HepG2 (cell line): ENCODE results near the gene LHFPL2. TPM values are rescaled to one million over a fixed set of nuclear protein-coding genes. Genes with fewer than 3 reads are reported as not detected.

Experiments
- ATAC-seq: fragments of 200-7000 bp; cut with Tn5 transposase; 3 replicates; pipeline ENCODE4 v1.9.1; 2020; ENCODE audit warnings: mild to moderate bottlenecking, moderate library complexity
- BruUV-seq: library from RNA; stranded (reverse); fragments of 400-500 nt; replicated peaks from 2 replicates; lab custom pipeline; 2021; lab: Mats Ljungman, UMichigan
- CTCF ChIA-PET: fragments of 300-600 bp; formaldehyde crosslinking; extraction: SDS; loops from one replicate; lab custom pipeline; 2021; ENCODE audit warnings: low total read pairs, inconsistent platforms, low intra/inter-chr PET ratio; lab: Yijun Ruan, JAX
- POLR2A ChIA-PET: fragments of 350-600 bp; sonication (Branson Sonifier 250); formaldehyde crosslinking; loops from one replicate; lab custom pipeline; 2020; ENCODE audit warnings: antibody characterized with exemption, inconsistent platforms; lab: Yijun Ruan, JAX
- DNase-seq: peaks from one replicate; pipeline ENCODE4 v3.0.0-alpha.2; 2015; ENCODE audit warnings: low spot score
- FAIRE-seq: peaks from 3 replicates; lab custom pipeline; 2011; peaks lifted over from hg19 to GRCh38; lab: Jason Lieb, UNC
- H2AFZ ChIP-seq: one replicate; pipeline ENCODE4 v1.6.1; 2011; ENCODE audit warnings: low read length, inconsistent platforms
- H3K27ac ChIP-seq: fragments of 300-600 bp; 3 replicates; pipeline ENCODE4 v1.8.0; 2011; ENCODE audit warnings: mixed run types, mild to moderate bottlenecking, mixed read lengths, low read length, inconsistent platforms; ENCODE audit not compliant: insufficient read depth; ENCODE audit errors: extremely low read length
- H3K27me3 ChIP-seq, 2 experiments: fragments of 200-600 bp in 1 of 2; 2 replicates in 1 of 2; 3 replicates in 1 of 2; pipeline versions ENCODE4 v1.6.0 to v1.8.0; 2011; ENCODE audit warnings: low read length in 2 of 2, mild to moderate bottlenecking in 2 of 2, moderate library complexity in 2 of 2, inconsistent platforms in 1 of 2; ENCODE audit not compliant: insufficient read depth in 2 of 2, control insufficient read depth in 1 of 2
- H3K36me3 ChIP-seq, 2 experiments: fragments of 200-600 bp in 1 of 2; replicated peaks in 1 of 2; 2 replicates in 1 of 2; 3 replicates in 1 of 2; pipeline versions ENCODE4 v1.5.1 to v1.8.0; 2011; ENCODE audit warnings: low read length in 2 of 2, inconsistent platforms in 1 of 2; ENCODE audit not compliant: insufficient read depth in 2 of 2, control insufficient read depth in 1 of 2
- H3K4me1 ChIP-seq: 2 replicates; pipeline ENCODE4 v1.5.1; 2012; ENCODE audit warnings: low read length, inconsistent platforms; ENCODE audit not compliant: insufficient read depth
- H3K4me2 ChIP-seq: 2 replicates; pipeline ENCODE4 v1.6.0; 2011; ENCODE audit warnings: low read depth, low read length, inconsistent platforms
- H3K4me3 ChIP-seq, 3 experiments: fragments of 200-600 bp in 1 of 3; sonication (generic), shearing (Covaris generic) in 1 of 3; replicated peaks in 1 of 3; 2 replicates each; pipeline ENCODE4 v1.5.1; 2011 to 2016; ENCODE audit warnings: low read length in 3 of 3, inconsistent platforms in 2 of 3, low read depth in 2 of 3, mild to moderate bottlenecking in 2 of 3, control low read depth in 1 of 3, mixed read lengths in 1 of 3; ENCODE audit not compliant: insufficient read depth in 1 of 3
- H3K79me2 ChIP-seq: one replicate; pipeline ENCODE4 v1.6.1; 2011; ENCODE audit warnings: low read length, inconsistent platforms; ENCODE audit not compliant: insufficient read depth
- H3K9ac ChIP-seq: 2 replicates; pipeline ENCODE4 v1.6.0; 2011; ENCODE audit warnings: mild to moderate bottlenecking, low read depth, low read length, inconsistent platforms; ENCODE audit not compliant: insufficient read depth
- H3K9me3 ChIP-seq: 2 replicates; pipeline ENCODE4 v1.5.1; 2012; ENCODE audit warnings: mild to moderate bottlenecking, low read length
- H4K20me1 ChIP-seq: 2 replicates; pipeline ENCODE4 v1.6.0; 2011; ENCODE audit warnings: inconsistent platforms, mild to moderate bottlenecking, low read length, moderate library complexity; ENCODE audit not compliant: insufficient read depth
- ATF7 ChIP-seq, 2 experiments: fragments of 450-650 bp in 1 of 2; sonication (generic) in 1 of 2; formaldehyde crosslinking in 1 of 2; IDR thresholded peaks; 2 replicates each; pipeline versions ENCODE4 v1.4.0 to v1.6.1; 2016 to 2020; ENCODE audit warnings: antibody characterized with exemption in 1 of 2, mild to moderate bottlenecking in 1 of 2, missing genetic modification reagents in 1 of 2
- FOSL2 ChIP-seq: sonication (generic); formaldehyde crosslinking; IDR thresholded peaks from 2 replicates; pipeline ENCODE4 v1.4.0; 2020; ENCODE audit warnings: missing genetic modification reagents
- NR2F1 ChIP-seq, 2 experiments: fragments of 450-650 bp in 1 of 2; formaldehyde crosslinking in 1 of 2; IDR thresholded peaks; 2 replicates each; pipeline versions ENCODE4 v1.5.0 to v1.6.1; 2016 to 2020; ENCODE audit warnings: mild to moderate bottlenecking in 1 of 2, missing compliant biosample characterization in 1 of 2, missing genetic modification reagents in 1 of 2, moderate library complexity in 1 of 2
- RBM22 ChIP-seq: fragments of 200-400 bp; formaldehyde crosslinking; optimal IDR thresholded peaks from 2 replicates; pipeline ENCODE3; 2017; ENCODE audit warnings: mild to moderate bottlenecking, low read length, moderate library complexity
- ZSCAN25 ChIP-seq: sonication (generic); formaldehyde crosslinking; IDR thresholded peaks from 2 replicates; pipeline ENCODE4 v1.8.0; 2022; ENCODE audit warnings: mild to moderate bottlenecking, missing genetic modification reagents
- WGBS: methylation state at CpG from one replicate; pipeline ENCODE4 v1.1.6; 2017; ENCODE audit warnings: low lambda C conversion rate; 5-methylcytosine and 5-hydroxymethylcytosine counted together
- in situ Hi-C: cut with HindIII; loops from 2 replicates; pipeline ENCODE4 v1.10.0; 2017; ENCODE audit warnings: low pct_unique_long_range_greater_than_20kb; ENCODE audit not compliant: extremely low pct_ligation_motif_present
- intact Hi-C: fragments of 100-400 bp; cut with micrococcal nuclease; formaldehyde crosslinking; loops from one replicate; pipeline ENCODE4 v1.10.0; 2022; ENCODE audit not compliant: unreplicated experiment
- polyA plus RNA-seq, 8 experiments: library from polyadenylated mRNA; depleted of rRNA in 3 of 8; stranded (reverse) in 7 of 8; unstranded in 1 of 8; fragments of >200 nt; fragmentation: Illumina TruSeq in 4 of 8; extraction: Trizol in 4 of 8; gene quantifications; 2 replicates each; pipeline versions ENCODE4 v1.2.1 to v1.2.3, GENCODE V29; 2011 to 2016; ENCODE audit warnings: low read depth in 4 of 8, missing spikeins in 1 of 8, mixed read lengths in 1 of 8; ENCODE audit not compliant: insufficient read depth in 1 of 8
- total RNA-seq, 5 experiments: library from RNA; depleted of rRNA; stranded (reverse); fragments of >200 nt; fragmentation: Illumina TruSeq; extraction: Trizol; gene quantifications; 2 replicates each; pipeline ENCODE4 v1.2.3, GENCODE V29; 2016; ENCODE audit warnings: low read depth in 1 of 5
- TF ChIP-seq, protein P1 (sequence below): sonication (generic); formaldehyde crosslinking; IDR thresholded peaks from 2 replicates; pipeline ENCODE4 v1.5.1; 2020; ENCODE audit warnings: mild to moderate bottlenecking, missing genetic modification reagents, borderline replicate concordance

Gene LHFPL2
- total and polyA plus RNA-seq, 2 of the 13 experiments (the other 11 are each of a cell fraction or from before 2014, with no cell fraction given): 6.0 to 20.0 TPM

DNA sequence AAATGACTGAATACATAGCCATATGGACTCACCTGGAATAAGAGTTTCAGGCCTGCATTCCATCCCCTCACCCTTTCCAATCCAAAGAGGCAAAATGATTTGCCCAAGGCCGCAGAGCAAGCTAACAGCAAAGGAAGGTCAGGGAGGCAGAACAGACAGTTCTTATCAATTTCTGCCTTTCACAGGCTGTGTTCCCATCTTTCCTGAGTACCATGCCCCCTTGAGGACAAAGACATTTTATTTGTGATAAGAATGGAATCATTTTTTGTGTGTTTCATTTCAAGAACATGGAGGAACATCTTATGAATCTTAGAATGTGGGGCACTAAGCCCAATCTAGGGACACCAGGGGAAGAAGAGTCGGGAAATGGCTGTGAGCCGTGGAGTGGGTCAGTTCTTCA, 13.9 kb downstream of the LHFPL2 start (continued):
- TF ChIP-seq ATF7 (IDR thresholded peaks at IDR 0.05): no peak
- TF ChIP-seq ATF7 (CRISPR knock-in tag; IDR thresholded peaks at IDR 0.05): no peak
- TF ChIP-seq FOSL2 (CRISPR knock-in tag): no peak
- TF ChIP-seq, protein P1, sequence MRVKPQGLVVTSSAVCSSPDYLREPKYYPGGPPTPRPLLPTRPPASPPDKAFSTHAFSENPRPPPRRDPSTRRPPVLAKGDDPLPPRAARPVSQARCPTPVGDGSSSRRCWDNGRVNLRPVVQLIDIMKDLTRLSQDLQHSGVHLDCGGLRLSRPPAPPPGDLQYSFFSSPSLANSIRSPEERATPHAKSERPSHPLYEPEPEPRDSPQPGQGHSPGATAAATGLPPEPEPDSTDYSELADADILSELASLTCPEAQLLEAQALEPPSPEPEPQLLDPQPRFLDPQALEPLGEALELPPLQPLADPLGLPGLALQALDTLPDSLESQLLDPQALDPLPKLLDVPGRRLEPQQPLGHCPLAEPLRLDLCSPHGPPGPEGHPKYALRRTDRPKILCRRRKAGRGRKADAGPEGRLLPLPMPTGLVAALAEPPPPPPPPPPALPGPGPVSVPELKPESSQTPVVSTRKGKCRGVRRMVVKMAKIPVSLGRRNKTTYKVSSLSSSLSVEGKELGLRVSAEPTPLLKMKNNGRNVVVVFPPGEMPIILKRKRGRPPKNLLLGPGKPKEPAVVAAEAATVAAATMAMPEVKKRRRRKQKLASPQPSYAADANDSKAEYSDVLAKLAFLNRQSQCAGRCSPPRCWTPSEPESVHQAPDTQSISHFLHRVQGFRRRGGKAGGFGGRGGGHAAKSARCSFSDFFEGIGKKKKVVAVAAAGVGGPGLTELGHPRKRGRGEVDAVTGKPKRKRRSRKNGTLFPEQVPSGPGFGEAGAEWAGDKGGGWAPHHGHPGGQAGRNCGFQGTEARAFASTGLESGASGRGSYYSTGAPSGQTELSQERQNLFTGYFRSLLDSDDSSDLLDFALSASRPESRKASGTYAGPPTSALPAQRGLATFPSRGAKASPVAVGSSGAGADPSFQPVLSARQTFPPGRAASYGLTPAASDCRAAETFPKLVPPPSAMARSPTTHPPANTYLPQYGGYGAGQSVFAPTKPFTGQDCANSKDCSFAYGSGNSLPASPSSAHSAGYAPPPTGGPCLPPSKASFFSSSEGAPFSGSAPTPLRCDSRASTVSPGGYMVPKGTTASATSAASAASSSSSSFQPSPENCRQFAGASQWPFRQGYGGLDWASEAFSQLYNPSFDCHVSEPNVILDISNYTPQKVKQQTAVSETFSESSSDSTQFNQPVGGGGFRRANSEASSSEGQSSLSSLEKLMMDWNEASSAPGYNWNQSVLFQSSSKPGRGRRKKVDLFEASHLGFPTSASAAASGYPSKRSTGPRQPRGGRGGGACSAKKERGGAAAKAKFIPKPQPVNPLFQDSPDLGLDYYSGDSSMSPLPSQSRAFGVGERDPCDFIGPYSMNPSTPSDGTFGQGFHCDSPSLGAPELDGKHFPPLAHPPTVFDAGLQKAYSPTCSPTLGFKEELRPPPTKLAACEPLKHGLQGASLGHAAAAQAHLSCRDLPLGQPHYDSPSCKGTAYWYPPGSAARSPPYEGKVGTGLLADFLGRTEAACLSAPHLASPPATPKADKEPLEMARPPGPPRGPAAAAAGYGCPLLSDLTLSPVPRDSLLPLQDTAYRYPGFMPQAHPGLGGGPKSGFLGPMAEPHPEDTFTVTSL (CRISPR knock-in tag): no peak
- no peak for TF ChIP-seq NR2F1 (CRISPR knock-in tag; IDR thresholded peaks at IDR 0.05)
- TF ChIP-seq, all 625 proteins: peak for 2

DNA sequence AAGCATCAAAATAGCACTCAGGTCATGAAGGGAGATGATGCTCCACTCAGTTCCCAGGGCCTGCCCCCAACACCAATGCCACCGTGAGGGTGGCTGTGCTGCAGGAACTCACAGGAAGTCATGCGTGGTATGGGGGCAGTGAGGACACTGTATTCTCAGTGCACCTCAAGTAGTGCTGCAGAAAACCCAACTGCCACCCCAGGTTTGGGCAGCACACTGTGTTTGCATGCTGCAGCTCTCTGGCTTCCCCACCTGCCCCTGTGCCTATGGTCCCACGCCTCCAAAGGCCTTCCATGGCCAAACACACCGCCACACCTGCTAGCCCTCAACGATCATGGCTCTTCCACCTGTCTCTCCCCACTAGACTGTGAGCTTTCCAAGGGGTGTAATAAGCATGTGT, 14.3 kb downstream of the LHFPL2 start:
- BruUV-seq: no TSS peak
- POLR2A ChIA-PET: no interaction called here
- no peak overlapping the region for H3K27ac ChIP-seq

More for the DNA sequence above, 14.3 kb downstream of the LHFPL2 start:
- no peak for FAIRE-seq
- no peak for DNase-seq
- ATAC-seq: no peak
- Histone ChIP-seq H2AFZ (no peak overlapping the region), H4K20me1 (no peaks in the 10 kb centered on the region), H3K4me3 (no peak overlapping the region), H3K27me3 (no peaks in the 10 kb centered on the region), H3K79me2 (peaks cover 59% of the 10 kb centered on the region), H3K36me3 (peaks cover 18 to 45% of the 10 kb centered on the region in 2 experiments), H3K4me1 (peaks cover 17% of the 10 kb centered on the region), H3K9me3 (no peaks in the 10 kb centered on the region), H3K4me2 (no peak overlapping the region), H3K9ac (no peak overlapping the region)
- 97% methylated on average over 4 of the region's 5 CpGs for WGBS
- intact Hi-C loops (no loop called here), in situ Hi-C loops (no loop called here)
- peak; percentile 18 for TF ChIP-seq RBM22
- no peak for TF ChIP-seq ZSCAN25 (CRISPR knock-in tag)
- CTCF ChIA-PET: no interaction called here
